Umbilical cord (tissue), 2 donors: Measurements from ENCODE around the gene ELFN1. TPM values are rescaled to one million over a fixed set of nuclear protein-coding genes. Genes with fewer than 3 reads are reported as not detected.
"Not testable (repeated sequence)": the region's sequence is repeated elsewhere in the genome, so short reads cannot be mapped to it uniquely, and the experiment has no call there.

Source experiments
- DNase-seq: peaks from one replicate; pipeline ENCODE4 v3.0.0-alpha.2; 2015; ENCODE audit warnings: low spot score
- total RNA-seq: library from RNA; depleted of rRNA; stranded (reverse); fragments of >200 nt; gene quantifications from one replicate; pipeline ENCODE4 v1.2.3, GENCODE V29; 2014; ENCODE audit warnings: low replicate concordance; ENCODE audit not compliant: insufficient read depth

Gene ELFN1
- total RNA-seq, 1 donor from 2014 or later, result 0.96 TPM

- DNase-seq, result no peak
Measured at GRCh38 chr7:1708596-1709251, 38.6 kb downstream of the ELFN1 start.

DNA sequence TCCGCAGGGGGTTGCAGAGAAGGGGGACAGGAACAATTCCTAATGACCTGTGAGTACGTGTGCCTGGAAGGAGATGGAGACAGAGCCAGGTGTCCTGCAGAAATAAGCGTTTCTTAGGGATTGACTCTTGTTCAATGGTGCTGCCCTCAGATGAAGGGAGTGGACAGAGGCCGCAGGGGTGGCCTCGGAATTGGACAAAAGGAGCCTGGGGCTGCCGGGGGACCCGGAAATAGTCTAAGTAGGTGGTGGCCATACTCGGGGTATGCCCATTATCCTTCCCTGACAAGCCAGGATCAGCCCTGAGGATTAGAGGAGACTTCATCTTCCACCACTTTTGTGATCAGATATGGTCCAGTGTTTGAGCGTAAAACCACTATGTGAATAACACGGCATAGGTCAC, 39.2 kb downstream of the ELFN1 start:
- no peak for DNase-seq

- no peak for DNase-seq
Measured at GRCh38 chr7:1709900-1710299, 39.8 kb downstream of the ELFN1 start.

DNA sequence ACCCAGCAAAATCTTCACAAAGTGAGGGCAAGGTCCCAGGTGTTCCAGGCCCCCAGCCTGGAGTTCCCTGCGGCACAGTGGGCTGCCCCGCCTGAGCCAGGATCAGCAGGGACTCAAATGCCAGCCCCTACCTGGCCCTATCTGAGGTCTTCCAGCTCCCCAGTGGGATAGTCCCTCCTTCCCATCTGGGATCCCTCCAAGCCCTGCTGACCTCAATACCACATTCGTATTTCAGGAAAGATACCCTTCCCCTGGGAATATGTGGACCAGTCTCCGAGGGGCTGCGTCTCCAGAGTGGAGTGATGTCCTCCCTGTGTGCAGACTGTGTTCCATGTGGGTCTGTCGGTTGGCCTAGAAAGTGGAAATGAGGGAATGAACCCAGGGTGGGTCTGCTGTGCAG, 40.9 kb downstream of the ELFN1 start:
- no peak for DNase-seq

DNA sequence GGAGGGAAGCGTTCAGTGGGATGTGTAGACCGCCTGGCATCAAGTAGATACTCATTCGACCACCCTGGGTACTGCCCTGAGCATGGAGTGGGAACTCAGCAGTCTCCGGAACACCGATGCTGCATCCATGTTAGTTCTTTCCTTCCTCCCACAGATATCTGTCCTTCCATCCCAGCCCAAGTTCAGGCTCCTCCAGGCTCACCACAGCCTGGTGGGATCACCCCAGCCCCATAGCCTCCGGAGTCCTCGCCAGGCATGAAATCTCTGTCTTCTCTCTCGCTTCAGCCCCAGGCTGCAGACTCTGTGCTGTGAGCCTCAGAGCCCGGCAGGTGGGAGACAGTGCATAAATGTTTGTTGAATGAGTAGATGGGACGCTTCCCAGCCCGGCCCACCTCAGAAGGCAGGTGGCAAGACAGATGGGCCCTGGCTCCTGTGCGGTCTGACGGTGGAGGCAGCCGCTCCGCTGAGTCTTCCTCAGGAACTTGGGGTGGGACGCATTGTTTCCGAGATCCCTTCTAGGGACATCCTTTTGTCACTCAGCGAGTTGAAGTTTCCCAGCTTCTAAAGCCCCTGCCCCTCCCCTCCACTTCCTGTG, 42.9 kb downstream of the ELFN1 start:
- DNase-seq, result no peak

GRCh38 chr7:1713502-1714484, 43.7 kb downstream of the ELFN1 start:
- DNase-seq, result no peak

- no peak for DNase-seq
Measured at GRCh38 chr7:1714583-1715330, 44.7 kb downstream of the ELFN1 start.

DNA sequence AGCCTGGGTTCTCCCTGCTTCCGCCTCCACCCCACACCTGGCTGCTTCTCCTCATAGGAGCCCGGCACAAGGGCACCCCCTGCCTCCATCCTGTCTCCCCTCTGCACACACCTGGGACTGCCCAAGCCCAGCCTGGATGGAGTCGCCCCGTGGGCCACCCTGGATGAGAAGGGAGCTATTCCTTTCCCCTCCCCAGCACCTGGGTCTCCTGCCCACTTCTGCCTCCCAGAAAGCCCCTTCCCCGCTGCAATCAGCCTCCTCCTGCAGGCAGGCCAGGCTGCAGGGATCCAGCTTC, 45.2 kb downstream of the ELFN1 start:
- no peak for DNase-seq

- no peak for DNase-seq
Measured at GRCh38 chr7:1715671-1716074, 45.6 kb downstream of the ELFN1 start.

- peak; percentile 50 for DNase-seq
Measured at GRCh38 chr7:1716263-1717094, 46.4 kb downstream of the ELFN1 start.

- no peak for DNase-seq
Measured at GRCh38 chr7:1717095-1717483, 47.0 kb downstream of the ELFN1 start.

- DNase-seq, result no peak
Measured at GRCh38 chr7:1717903-1718676, 48.0 kb downstream of the ELFN1 start.

- not testable (repeated sequence) for DNase-seq
Measured at GRCh38 chr7:1718850-1719249, 48.8 kb downstream of the ELFN1 start.

DNA sequence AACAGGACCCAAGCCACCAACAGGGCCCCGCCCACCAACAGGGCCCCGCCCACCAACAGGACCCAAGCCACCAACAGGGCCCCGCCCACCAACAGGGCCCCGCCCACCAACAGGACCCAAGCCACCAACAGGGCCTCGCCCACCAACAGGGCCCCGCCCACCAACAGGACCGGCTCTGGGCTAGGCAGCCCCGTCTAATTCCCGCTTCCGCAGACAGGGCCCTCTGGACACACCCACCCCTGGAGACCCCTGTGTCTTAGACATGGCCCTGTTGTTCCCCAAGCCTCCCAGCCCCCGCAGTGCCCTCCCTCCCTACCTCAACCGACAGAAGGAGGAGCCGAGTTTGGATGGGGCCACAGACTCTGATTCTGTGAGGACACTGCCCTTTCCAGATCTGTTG, 49.2 kb downstream of the ELFN1 start:
- not testable (repeated sequence) for DNase-seq

GRCh38 chr7:1719913-1720312, 49.8 kb downstream of the ELFN1 start:
- no peak for DNase-seq

DNA sequence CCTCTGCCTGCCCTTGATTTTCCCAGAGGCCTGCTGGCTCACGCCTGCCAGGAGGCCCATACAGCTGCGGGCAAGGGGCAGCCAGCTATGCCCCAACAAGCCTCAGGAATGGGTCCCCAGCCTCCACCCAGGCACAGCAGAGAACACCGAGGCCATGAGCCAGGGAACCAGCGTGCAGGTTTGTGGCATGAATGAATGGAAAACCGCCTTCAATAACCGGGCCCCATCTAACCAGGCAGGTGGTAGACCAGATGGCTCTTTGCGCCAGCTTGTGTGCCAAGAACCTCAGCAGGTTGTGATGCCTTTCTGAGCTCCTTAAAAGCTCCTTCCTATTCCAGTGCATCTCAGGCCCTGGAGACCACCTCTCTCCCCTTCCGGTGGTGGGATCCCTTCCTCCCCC, 50.2 kb downstream of the ELFN1 start:
- no peak for DNase-seq

DNA sequence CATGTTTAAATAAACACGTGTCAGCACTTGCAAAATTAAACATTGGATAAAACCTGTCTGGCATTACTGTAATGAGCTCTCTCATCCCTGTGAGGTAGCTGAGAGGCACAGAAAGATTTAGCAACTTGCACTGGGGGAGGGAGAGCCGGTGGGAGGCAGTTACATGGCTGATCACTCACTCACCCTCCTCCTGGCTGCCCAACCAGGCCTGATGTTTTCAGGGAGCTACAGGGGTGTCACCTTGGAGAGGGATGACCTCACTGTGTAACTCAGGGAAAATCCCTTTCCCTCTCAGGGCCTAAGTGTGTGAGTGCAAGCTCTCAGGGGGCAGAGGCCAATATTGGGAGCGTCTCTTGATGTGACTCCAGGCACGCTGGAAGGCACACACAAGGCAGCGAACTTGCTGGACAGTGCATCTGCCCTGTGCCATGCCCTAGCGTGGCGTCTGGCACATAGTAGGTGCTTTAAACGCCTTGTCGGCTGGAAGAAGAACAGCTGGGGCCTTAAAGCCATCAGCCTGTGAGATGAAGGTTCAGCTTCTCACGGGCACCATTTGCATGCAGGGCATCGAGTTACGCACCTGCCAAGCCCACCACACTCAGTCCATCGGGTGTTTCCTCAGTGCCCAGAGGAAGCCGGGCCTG, 51.1 kb downstream of the ELFN1 start:
- DNase-seq, result no peak

DNA sequence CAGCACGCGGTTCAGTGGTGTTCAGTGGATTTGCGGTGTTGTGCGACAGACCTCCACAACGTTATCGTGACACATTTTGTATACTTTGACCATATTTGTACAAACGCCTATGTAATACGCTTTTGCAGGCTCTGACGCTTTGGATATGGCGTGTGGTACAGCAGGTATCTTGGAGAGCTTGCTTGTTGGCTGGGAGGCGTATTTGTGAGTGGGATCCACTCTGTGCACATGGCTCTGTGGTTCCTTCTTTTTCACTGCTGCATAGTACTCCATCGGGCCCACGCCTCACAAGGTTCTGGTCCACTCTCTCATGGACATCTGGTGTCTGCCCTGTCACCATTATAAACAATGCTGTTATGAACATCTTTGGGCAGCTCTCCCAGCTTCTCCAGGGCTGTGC, 53.2 kb downstream of the ELFN1 start:
- no peak for DNase-seq

DNA sequence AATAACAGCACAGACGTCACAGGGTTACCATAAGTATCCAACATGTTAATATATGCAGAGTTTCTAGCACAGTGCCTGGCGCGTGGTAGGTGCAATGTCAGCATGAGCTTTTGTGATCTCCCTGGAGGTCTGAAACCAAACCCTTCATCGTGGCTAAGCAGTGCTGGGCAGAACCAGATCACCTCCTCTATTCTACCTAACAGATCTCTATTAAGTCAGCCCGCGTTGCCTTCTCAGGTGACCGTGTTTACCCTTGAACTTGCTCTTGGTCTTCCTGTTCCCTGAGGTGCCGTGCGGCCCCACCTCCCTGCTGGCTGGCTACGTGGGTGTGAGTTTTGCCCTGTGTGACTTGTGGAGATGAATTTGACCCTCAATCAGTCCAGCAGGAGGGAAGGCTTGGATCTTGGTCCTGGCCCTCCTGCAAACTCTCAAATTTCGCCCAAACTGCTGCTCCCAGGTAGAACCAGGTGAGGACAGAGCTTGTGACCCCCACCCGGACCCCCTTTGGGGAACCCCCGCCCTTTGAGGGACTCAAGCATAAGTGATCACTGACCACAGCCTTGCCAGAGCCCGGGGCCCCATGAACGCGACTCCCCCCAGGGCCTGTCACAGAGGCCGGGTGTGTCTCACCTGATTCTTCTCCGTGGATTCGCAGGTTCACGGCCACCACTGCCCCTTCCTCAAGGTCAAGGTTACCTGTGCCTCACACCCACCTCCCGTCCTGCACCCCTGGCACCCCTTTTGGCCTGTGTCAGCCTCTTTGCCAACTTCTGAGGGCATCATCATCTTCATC, 54.2 kb downstream of the ELFN1 start:
- DNase-seq, result no peak
